Brain microvascular endothelial cell (primary cell): ENCODE data around the gene C12orf54.
"Not testable (repeated sequence)": the region's sequence is repeated elsewhere in the genome, so short reads cannot be mapped to it uniquely, and the experiment has no call there.

Experiments used
- DNase-seq: peaks from one replicate; pipeline ENCODE4 v3.0.0-alpha.2; 2020
- H3K27ac ChIP-seq: fragments of 250-450 bp; sonication (Bioruptor Pico); 2 replicates; pipeline ENCODE4 v1.5.1; 2020; ENCODE audit warnings: mild to moderate bottlenecking, moderate library complexity
- H3K27me3 ChIP-seq: fragments of 250-450 bp; sonication (Bioruptor Pico); replicated peaks from 2 replicates; pipeline ENCODE4 v1.5.1; 2020; ENCODE audit warnings: mild to moderate bottlenecking
- H3K36me3 ChIP-seq: fragments of 250-450 bp; sonication (Bioruptor Pico); replicated peaks from 2 replicates; pipeline ENCODE4 v1.5.1; 2020; ENCODE audit warnings: mild to moderate bottlenecking
- H3K4me3 ChIP-seq: 2 replicates; pipeline ENCODE4 v1.5.1; 2011; ENCODE audit warnings: low read depth, mild to moderate bottlenecking, control low read depth, low read length, moderate library complexity
- in situ Hi-C: cut with HindIII; loops from 2 replicates; pipeline ENCODE4 v1.10.0; 2017; ENCODE audit warnings: low sequenced_read_pairs, low pct_ligation_motif_present
- TF ChIP-seq, protein P1 (sequence below): IDR thresholded peaks from 2 replicates; pipeline ENCODE4 v1.5.1; 2011; ENCODE audit warnings: low read depth, mild to moderate bottlenecking, moderate library complexity, low read length, control low read depth, inconsistent platforms; ENCODE audit errors: missing control alignments

C12orf54 gene

DNA sequence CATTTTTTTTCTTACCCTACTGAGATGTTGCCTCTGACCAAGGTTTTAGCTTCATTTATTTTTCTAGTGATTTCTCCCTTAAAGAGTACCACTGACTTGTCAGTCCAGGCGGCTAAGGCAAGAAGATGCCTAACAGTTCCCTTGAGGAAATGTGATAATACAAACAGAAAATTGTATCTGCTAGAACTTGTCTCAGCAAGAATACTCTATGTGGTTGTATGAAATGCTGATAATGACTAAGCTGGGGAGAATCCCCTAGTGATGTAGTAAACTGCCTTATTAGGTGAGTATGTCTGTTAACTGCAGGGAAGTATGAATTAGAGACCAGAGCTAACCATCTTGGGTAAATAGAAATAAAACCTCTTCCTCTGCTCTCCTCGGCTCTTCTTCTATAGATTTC, 6.7 kb downstream of the C12orf54 start:
- TF ChIP-seq, protein P1, sequence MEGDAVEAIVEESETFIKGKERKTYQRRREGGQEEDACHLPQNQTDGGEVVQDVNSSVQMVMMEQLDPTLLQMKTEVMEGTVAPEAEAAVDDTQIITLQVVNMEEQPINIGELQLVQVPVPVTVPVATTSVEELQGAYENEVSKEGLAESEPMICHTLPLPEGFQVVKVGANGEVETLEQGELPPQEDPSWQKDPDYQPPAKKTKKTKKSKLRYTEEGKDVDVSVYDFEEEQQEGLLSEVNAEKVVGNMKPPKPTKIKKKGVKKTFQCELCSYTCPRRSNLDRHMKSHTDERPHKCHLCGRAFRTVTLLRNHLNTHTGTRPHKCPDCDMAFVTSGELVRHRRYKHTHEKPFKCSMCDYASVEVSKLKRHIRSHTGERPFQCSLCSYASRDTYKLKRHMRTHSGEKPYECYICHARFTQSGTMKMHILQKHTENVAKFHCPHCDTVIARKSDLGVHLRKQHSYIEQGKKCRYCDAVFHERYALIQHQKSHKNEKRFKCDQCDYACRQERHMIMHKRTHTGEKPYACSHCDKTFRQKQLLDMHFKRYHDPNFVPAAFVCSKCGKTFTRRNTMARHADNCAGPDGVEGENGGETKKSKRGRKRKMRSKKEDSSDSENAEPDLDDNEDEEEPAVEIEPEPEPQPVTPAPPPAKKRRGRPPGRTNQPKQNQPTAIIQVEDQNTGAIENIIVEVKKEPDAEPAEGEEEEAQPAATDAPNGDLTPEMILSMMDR, result no peak
- peak; percentile 4 for DNase-seq
- Histone ChIP-seq H3K27me3 (no peaks in the 10 kb centered on the region), H3K36me3 (no peaks in the 10 kb centered on the region), H3K27ac (no peak overlapping the region), H3K4me3 (no peak overlapping the region)
- in situ Hi-C loops, result no loop called here

DNA sequence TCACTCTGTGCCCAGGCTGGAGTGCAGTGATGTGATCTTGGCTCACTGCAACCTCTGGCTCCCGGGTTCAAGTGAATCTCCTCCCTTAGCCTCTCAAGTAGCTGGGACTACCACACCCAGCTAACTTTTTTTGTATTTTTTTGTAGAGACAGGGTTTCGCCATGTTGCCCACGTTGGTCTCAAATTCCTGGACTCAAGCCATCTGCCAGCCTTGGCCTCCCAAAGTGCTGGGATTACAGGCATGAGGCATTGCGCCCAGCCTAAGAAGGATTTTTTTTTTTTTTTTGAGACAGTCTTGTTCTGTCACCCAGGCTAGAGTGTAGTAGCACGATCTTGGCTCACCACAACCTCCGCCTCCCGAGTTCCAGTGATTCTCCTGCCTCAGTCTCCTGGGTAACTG, 7.2 kb downstream of the C12orf54 start:
- in situ Hi-C loops, H3K27ac ChIP-seq, H3K36me3 ChIP-seq, H3K4me3 ChIP-seq, DNase-seq, H3K27me3 ChIP-seq: not testable (repeated sequence)

DNA sequence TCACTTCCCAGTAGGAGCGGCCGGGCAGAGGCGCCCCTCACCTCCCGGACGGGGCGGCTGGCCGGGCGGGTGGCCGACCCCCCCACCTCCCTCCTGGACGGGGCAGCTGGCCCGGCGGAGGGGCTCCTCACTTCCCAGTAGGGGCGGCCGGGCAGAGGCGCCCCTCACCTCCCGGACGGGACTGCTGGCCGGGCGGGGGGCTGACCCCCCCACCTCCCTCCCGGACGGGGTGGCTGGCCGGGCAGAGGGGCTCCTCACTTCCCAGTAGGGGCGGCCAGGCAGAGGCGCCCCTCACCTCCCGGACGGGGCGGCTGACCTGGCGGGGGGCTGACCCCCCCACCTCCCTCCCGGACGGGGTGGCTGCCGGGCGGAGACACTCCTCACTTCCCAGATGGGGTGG, 18.0 kb downstream of the C12orf54 start:
- H3K27me3 ChIP-seq, H3K4me3 ChIP-seq, DNase-seq, H3K27ac ChIP-seq, H3K36me3 ChIP-seq, in situ Hi-C loops: not testable (repeated sequence)

GRCh38 chr12:48506836-48507235, 24.5 kb downstream of the C12orf54 start:
- in situ Hi-C loops, H3K27me3 ChIP-seq, H3K4me3 ChIP-seq, H3K27ac ChIP-seq, H3K36me3 ChIP-seq, DNase-seq: not testable (repeated sequence)

- TF ChIP-seq, protein P1, result no peak
- Histone ChIP-seq H3K27me3 (no peaks in the 10 kb centered on the region), H3K27ac (no peak overlapping the region), H3K4me3 (no peak overlapping the region), H3K36me3 (no peaks in the 10 kb centered on the region)
- in situ Hi-C loops, result no loop called here
- no peak for DNase-seq
Observed at GRCh38 chr12:48508987-48509386, 26.7 kb downstream of the C12orf54 start.

DNA sequence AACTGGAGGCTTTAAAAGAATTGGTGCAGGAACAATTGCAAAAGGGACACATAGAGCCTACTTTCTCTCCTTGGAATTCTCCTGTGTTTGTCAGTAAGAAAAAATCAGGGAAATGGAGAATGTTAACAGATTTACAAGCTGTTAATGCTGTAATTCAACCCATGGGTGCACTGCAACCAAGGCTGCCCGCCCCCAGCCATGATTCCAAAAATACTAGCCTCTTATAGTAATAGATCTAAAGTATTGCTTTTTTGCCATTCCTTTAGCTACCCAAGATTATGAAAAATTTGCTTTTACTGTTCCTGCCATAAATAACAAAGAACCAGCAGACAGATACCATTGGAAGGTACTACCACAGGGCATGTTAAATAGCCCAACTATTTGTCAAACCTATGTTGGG, 27.8 kb downstream of the C12orf54 start:
- H3K4me3 ChIP-seq, result no peak overlapping the region
- H3K36me3 ChIP-seq, result no peaks in the 10 kb centered on the region
- in situ Hi-C loops, result no loop called here
- no peak for DNase-seq
- TF ChIP-seq, protein P1, result no peak
- no peak overlapping the region for H3K27ac ChIP-seq
- H3K27me3 ChIP-seq, result no peaks in the 10 kb centered on the region

- Histone ChIP-seq H3K36me3 (no peaks in the 10 kb centered on the region), H3K27ac (no peak overlapping the region), H3K27me3 (no peaks in the 10 kb centered on the region), H3K4me3 (no peak overlapping the region)
- no peak for DNase-seq
- in situ Hi-C loops, result no loop called here
- TF ChIP-seq, protein P1, result no peak
Observed at GRCh38 chr12:48512855-48513254, 30.6 kb downstream of the C12orf54 start.
